Keratinocyte (primary cell): ENCODE results near the gene RASAL3. TPM values are rescaled to one million over a fixed set of nuclear protein-coding genes. Genes with fewer than 3 reads are reported as not detected.

ENCODE experiments used
- DNase-seq: peaks from one replicate; pipeline ENCODE4 v3.0.0-alpha.2; 2011; ENCODE audit warnings: low read depth, missing footprints, low spot score
- FAIRE-seq: peaks from 2 replicates; lab custom pipeline; 2011; peaks lifted over from hg19 to GRCh38; lab: Jason Lieb, UNC
- H2AFZ ChIP-seq: 2 replicates; pipeline ENCODE4 v1.6.0; 2012; ENCODE audit warnings: low read length, control low read depth, inconsistent platforms; ENCODE audit not compliant: control insufficient read depth
- H3K27ac ChIP-seq: 2 replicates; pipeline ENCODE4 v1.5.1; 2011; ENCODE audit warnings: low read length; ENCODE audit not compliant: control insufficient read depth, insufficient read depth
- H3K27me3 ChIP-seq: 3 replicates; pipeline ENCODE4 v1.6.0; 2011; ENCODE audit warnings: low read length; ENCODE audit not compliant: control insufficient read depth, insufficient read depth; ENCODE audit errors: extremely low read depth
- H3K36me3 ChIP-seq, 2 experiments: 2 replicates in 1 of 2; 3 replicates in 1 of 2; pipeline ENCODE4 v1.5.1; 2011; ENCODE audit warnings: low read length in 2 of 2, mild to moderate bottlenecking in 1 of 2; ENCODE audit not compliant: control insufficient read depth in 2 of 2, insufficient read depth in 2 of 2; ENCODE audit errors: extremely low read depth in 1 of 2
- H3K4me1 ChIP-seq: 3 replicates; pipeline ENCODE4 v1.5.1; 2011; ENCODE audit warnings: low read length; ENCODE audit not compliant: control insufficient read depth, insufficient read depth; ENCODE audit errors: extremely low read depth
- H3K4me2 ChIP-seq: 3 replicates; pipeline ENCODE4 v1.6.0; 2011; ENCODE audit warnings: low read depth, low read length; ENCODE audit not compliant: control insufficient read depth, insufficient read depth; ENCODE audit errors: extremely low read depth
- H3K4me3 ChIP-seq, 3 experiments: fragments of 200-600 bp in 1 of 3; sonication (generic) in 1 of 3; 2 replicates in 2 of 3; 3 replicates in 1 of 3; pipeline ENCODE4 v1.5.1; 2011 to 2016; ENCODE audit warnings: low read length in 3 of 3, mild to moderate bottlenecking in 3 of 3, control low read depth in 2 of 3, inconsistent platforms in 1 of 3, low read depth in 1 of 3, mixed read lengths in 1 of 3, mixed run types in 1 of 3, moderate library complexity in 1 of 3; ENCODE audit not compliant: control insufficient read depth in 2 of 3, insufficient read depth in 2 of 3; ENCODE audit errors: extremely low read depth in 1 of 3
- H3K79me2 ChIP-seq: 2 replicates; pipeline ENCODE4 v1.6.0; 2012; ENCODE audit warnings: low read length; ENCODE audit not compliant: control insufficient read depth, insufficient read depth
- H3K9ac ChIP-seq: 3 replicates; pipeline ENCODE4 v1.6.0; 2011; ENCODE audit warnings: low read length; ENCODE audit not compliant: control insufficient read depth, insufficient read depth; ENCODE audit errors: extremely low read depth
- H3K9me1 ChIP-seq: 3 replicates; pipeline ENCODE4 v1.6.0; 2011; ENCODE audit warnings: low read length; ENCODE audit not compliant: control insufficient read depth, insufficient read depth; ENCODE audit errors: extremely low read depth
- H3K9me3 ChIP-seq: 2 replicates; pipeline ENCODE4 v1.5.1; 2012; ENCODE audit warnings: low read depth, low read length; ENCODE audit not compliant: control insufficient read depth
- H4K20me1 ChIP-seq: 3 replicates; pipeline ENCODE4 v1.6.0; 2011; ENCODE audit warnings: low read length; ENCODE audit not compliant: control insufficient read depth, insufficient read depth; ENCODE audit errors: extremely low read depth
- EZH2 ChIP-seq: IDR thresholded peaks from one replicate; pipeline ENCODE4 v1.6.1; 2012; ENCODE audit warnings: inconsistent platforms, mild to moderate bottlenecking, low read length, moderate library complexity
- dilution Hi-C: fragments of 300-500 bp; cut with MboI; formaldehyde crosslinking; loops from one replicate; pipeline ENCODE4 v1.7.0; 2020; ENCODE audit warnings: low sequenced_read_pairs; ENCODE audit not compliant: extremely low pct_ligation_motif_present
- polyA plus RNA-seq, 5 experiments: library from polyadenylated mRNA; depleted of rRNA in 3 of 5; stranded (reverse) in 3 of 5; stranded (forward) in 1 of 5; unstranded in 1 of 5; fragments of >200 nt; gene quantifications; 1 replicate in 1 of 5; 2 replicates in 3 of 5; 3 replicates in 1 of 5; pipeline versions ENCODE4 v1.2.1 to v1.2.3, GENCODE V29; 2011 to 2012; ENCODE audit warnings: missing spikeins in 2 of 5, low read depth in 1 of 5, low replicate concordance in 1 of 5
- TF ChIP-seq, protein P1 (sequence below), 3 experiments: IDR thresholded peaks in 1 of 3; conservative IDR thresholded peaks in 1 of 3; optimal IDR thresholded peaks in 1 of 3; 2 replicates in 2 of 3; 3 replicates in 1 of 3; pipeline versions ENCODE3 to v1.5.1; 2011; ENCODE audit warnings: low read length in 3 of 3, mild to moderate bottlenecking in 3 of 3, moderate library complexity in 2 of 3, control low read depth in 1 of 3, inconsistent platforms in 1 of 3; ENCODE audit not compliant: insufficient read depth in 2 of 3; ENCODE audit errors: extremely low read depth in 1 of 3

RASAL3 gene
- polyA plus RNA-seq, 1 donor (not counting 4 experiments of a cell fraction or from before 2014, with no cell fraction given) = not detected

DNA sequence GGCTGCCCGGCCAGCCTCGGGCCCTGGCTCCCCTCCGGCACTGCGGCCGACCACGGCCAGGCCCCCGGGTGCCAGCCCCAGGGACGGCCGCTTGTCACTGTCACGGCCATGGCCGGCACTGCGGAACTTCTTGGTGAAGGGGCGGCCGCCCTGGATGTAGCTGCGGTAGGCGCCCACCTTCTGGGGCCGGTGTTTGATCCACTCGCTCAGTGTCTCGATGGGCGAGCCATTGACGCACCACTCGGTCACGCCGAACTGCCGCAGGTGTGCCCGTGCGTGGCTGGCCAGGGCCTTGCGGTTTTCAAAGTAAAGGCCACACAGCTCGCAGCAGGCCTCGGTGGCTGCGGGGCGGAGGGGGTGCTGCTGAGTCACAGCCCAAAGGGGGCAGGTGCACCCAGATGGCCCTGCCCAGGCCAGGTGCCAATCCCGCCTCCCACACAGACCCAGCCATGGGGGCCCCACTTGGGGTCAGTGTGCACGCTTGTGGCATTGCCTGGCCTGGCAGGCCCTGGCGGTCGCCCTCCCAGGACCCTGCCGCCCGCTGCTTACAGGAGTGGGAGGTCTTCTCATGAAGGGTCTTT, 39.6 kb downstream of the RASAL3 start:
- no peaks in the 10 kb centered on the region for H3K9me1 ChIP-seq
- no peak for FAIRE-seq
- DNase-seq = no peak
- H3K27me3 ChIP-seq = no peaks in the 10 kb centered on the region
- no peak for TF ChIP-seq EZH2
- TF ChIP-seq, protein P1, sequence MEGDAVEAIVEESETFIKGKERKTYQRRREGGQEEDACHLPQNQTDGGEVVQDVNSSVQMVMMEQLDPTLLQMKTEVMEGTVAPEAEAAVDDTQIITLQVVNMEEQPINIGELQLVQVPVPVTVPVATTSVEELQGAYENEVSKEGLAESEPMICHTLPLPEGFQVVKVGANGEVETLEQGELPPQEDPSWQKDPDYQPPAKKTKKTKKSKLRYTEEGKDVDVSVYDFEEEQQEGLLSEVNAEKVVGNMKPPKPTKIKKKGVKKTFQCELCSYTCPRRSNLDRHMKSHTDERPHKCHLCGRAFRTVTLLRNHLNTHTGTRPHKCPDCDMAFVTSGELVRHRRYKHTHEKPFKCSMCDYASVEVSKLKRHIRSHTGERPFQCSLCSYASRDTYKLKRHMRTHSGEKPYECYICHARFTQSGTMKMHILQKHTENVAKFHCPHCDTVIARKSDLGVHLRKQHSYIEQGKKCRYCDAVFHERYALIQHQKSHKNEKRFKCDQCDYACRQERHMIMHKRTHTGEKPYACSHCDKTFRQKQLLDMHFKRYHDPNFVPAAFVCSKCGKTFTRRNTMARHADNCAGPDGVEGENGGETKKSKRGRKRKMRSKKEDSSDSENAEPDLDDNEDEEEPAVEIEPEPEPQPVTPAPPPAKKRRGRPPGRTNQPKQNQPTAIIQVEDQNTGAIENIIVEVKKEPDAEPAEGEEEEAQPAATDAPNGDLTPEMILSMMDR (optimal IDR thresholded peaks at IDR 0.05 in 1 of 3, IDR thresholded peaks at IDR 0.05 in 1 of 3, conservative IDR thresholded peaks at IDR 0.05 in 1 of 3; ENCODE audit: extremely low read depth in 1 of 3, insufficient read depth in 2 of 3, low read length in 3 of 3) = no peak
- peaks cover 36 to 43% of the 10 kb centered on the region in 2 experiments for H3K36me3 ChIP-seq
- no peaks in the 10 kb centered on the region for H3K4me1 ChIP-seq
- no peak overlapping the region for H3K9ac ChIP-seq
- no peak overlapping the region for H2AFZ ChIP-seq
- H3K79me2 ChIP-seq = peaks cover 23% of the 10 kb centered on the region
- H3K27ac ChIP-seq = no peak overlapping the region
- H3K4me3 ChIP-seq = no peak overlapping the region
- no peaks in the 10 kb centered on the region for H4K20me1 ChIP-seq
- no peak overlapping the region for H3K4me2 ChIP-seq
- dilution Hi-C loops = no loop called here
- H3K9me3 ChIP-seq = peaks cover 5% of the 10 kb centered on the region

DNA sequence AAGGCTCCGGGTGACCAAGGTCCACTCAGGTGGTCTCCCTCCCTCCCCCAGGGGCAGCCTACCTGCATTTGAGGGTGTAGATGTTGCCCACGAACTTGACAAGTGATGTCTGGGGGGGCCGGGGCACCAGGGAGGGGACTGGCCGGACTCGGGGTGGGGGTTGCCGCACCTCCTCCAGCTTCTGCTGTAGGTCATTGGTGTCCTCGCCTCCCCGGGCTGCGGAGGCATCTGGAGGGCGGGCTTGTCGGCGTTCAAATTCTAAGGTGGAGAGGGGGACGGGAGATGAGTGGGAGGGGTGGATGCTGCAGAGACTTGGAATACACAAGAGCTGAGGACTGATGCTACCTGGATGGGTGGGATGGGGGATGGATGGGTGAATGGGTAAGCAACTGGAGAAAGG, 40.2 kb downstream of the RASAL3 start:
- Histone ChIP-seq H3K4me2 (no peak overlapping the region), H2AFZ (no peak overlapping the region), H3K9me1 (no peaks in the 10 kb centered on the region), H3K36me3 (peaks cover 35 to 41% of the 10 kb centered on the region in 2 experiments), H3K9me3 (peaks cover 5% of the 10 kb centered on the region), H3K4me3 (no peak overlapping the region), H4K20me1 (no peaks in the 10 kb centered on the region), H3K79me2 (peaks cover 16% of the 10 kb centered on the region), H3K27me3 (no peaks in the 10 kb centered on the region), H3K27ac (no peak overlapping the region), H3K9ac (no peak overlapping the region), H3K4me1 (peaks cover 5% of the 10 kb centered on the region)
- no peak for FAIRE-seq
- dilution Hi-C loops = no loop called here
- no peak for DNase-seq
- no peak for TF ChIP-seq EZH2
- TF ChIP-seq, protein P1 (optimal IDR thresholded peaks at IDR 0.05 in 1 of 3, IDR thresholded peaks at IDR 0.05 in 1 of 3, conservative IDR thresholded peaks at IDR 0.05 in 1 of 3; ENCODE audit: extremely low read depth in 1 of 3, insufficient read depth in 2 of 3, low read length in 3 of 3) = no peak
